Keratinocyte (primary cell): Measurements from ENCODE around the gene PLEKHF1. TPM values are rescaled to one million over a fixed set of nuclear protein-coding genes. Genes with fewer than 3 reads are reported as not detected.

ENCODE experiments used
- DNase-seq: peaks from one replicate; pipeline ENCODE4 v3.0.0-alpha.2; 2011; ENCODE audit warnings: low read depth, missing footprints, low spot score
- FAIRE-seq: peaks from 2 replicates; lab custom pipeline; 2011; peaks lifted over from hg19 to GRCh38; lab: Jason Lieb, UNC
- H2AFZ ChIP-seq: 2 replicates; pipeline ENCODE4 v1.6.0; 2012; ENCODE audit warnings: low read length, control low read depth, inconsistent platforms; ENCODE audit not compliant: control insufficient read depth
- H3K27ac ChIP-seq: 2 replicates; pipeline ENCODE4 v1.5.1; 2011; ENCODE audit warnings: low read length; ENCODE audit not compliant: control insufficient read depth, insufficient read depth
- H3K27me3 ChIP-seq: 3 replicates; pipeline ENCODE4 v1.6.0; 2011; ENCODE audit warnings: low read length; ENCODE audit not compliant: control insufficient read depth, insufficient read depth; ENCODE audit errors: extremely low read depth
- H3K36me3 ChIP-seq, 2 experiments: 2 replicates in 1 of 2; 3 replicates in 1 of 2; pipeline ENCODE4 v1.5.1; 2011; ENCODE audit warnings: low read length in 2 of 2, mild to moderate bottlenecking in 1 of 2; ENCODE audit not compliant: control insufficient read depth in 2 of 2, insufficient read depth in 2 of 2; ENCODE audit errors: extremely low read depth in 1 of 2
- H3K4me1 ChIP-seq: 3 replicates; pipeline ENCODE4 v1.5.1; 2011; ENCODE audit warnings: low read length; ENCODE audit not compliant: control insufficient read depth, insufficient read depth; ENCODE audit errors: extremely low read depth
- H3K4me2 ChIP-seq: 3 replicates; pipeline ENCODE4 v1.6.0; 2011; ENCODE audit warnings: low read depth, low read length; ENCODE audit not compliant: control insufficient read depth, insufficient read depth; ENCODE audit errors: extremely low read depth
- H3K4me3 ChIP-seq, 3 experiments: fragments of 200-600 bp in 1 of 3; sonication (generic) in 1 of 3; 2 replicates in 2 of 3; 3 replicates in 1 of 3; pipeline ENCODE4 v1.5.1; 2011 to 2016; ENCODE audit warnings: low read length in 3 of 3, mild to moderate bottlenecking in 3 of 3, control low read depth in 2 of 3, inconsistent platforms in 1 of 3, low read depth in 1 of 3, mixed read lengths in 1 of 3, mixed run types in 1 of 3, moderate library complexity in 1 of 3; ENCODE audit not compliant: control insufficient read depth in 2 of 3, insufficient read depth in 2 of 3; ENCODE audit errors: extremely low read depth in 1 of 3
- H3K79me2 ChIP-seq: 2 replicates; pipeline ENCODE4 v1.6.0; 2012; ENCODE audit warnings: low read length; ENCODE audit not compliant: control insufficient read depth, insufficient read depth
- H3K9ac ChIP-seq: 3 replicates; pipeline ENCODE4 v1.6.0; 2011; ENCODE audit warnings: low read length; ENCODE audit not compliant: control insufficient read depth, insufficient read depth; ENCODE audit errors: extremely low read depth
- H3K9me1 ChIP-seq: 3 replicates; pipeline ENCODE4 v1.6.0; 2011; ENCODE audit warnings: low read length; ENCODE audit not compliant: control insufficient read depth, insufficient read depth; ENCODE audit errors: extremely low read depth
- H3K9me3 ChIP-seq: 2 replicates; pipeline ENCODE4 v1.5.1; 2012; ENCODE audit warnings: low read depth, low read length; ENCODE audit not compliant: control insufficient read depth
- H4K20me1 ChIP-seq: 3 replicates; pipeline ENCODE4 v1.6.0; 2011; ENCODE audit warnings: low read length; ENCODE audit not compliant: control insufficient read depth, insufficient read depth; ENCODE audit errors: extremely low read depth
- EZH2 ChIP-seq: IDR thresholded peaks from one replicate; pipeline ENCODE4 v1.6.1; 2012; ENCODE audit warnings: inconsistent platforms, mild to moderate bottlenecking, low read length, moderate library complexity
- dilution Hi-C: fragments of 300-500 bp; cut with MboI; formaldehyde crosslinking; loops from one replicate; pipeline ENCODE4 v1.7.0; 2020; ENCODE audit warnings: low sequenced_read_pairs; ENCODE audit not compliant: extremely low pct_ligation_motif_present
- polyA plus RNA-seq, 5 experiments: library from polyadenylated mRNA; depleted of rRNA in 3 of 5; stranded (reverse) in 3 of 5; stranded (forward) in 1 of 5; unstranded in 1 of 5; fragments of >200 nt; gene quantifications; 1 replicate in 1 of 5; 2 replicates in 3 of 5; 3 replicates in 1 of 5; pipeline versions ENCODE4 v1.2.1 to v1.2.3, GENCODE V29; 2011 to 2012; ENCODE audit warnings: missing spikeins in 2 of 5, low read depth in 1 of 5, low replicate concordance in 1 of 5
- TF ChIP-seq, protein P1 (sequence below), 3 experiments: IDR thresholded peaks in 1 of 3; conservative IDR thresholded peaks in 1 of 3; optimal IDR thresholded peaks in 1 of 3; 2 replicates in 2 of 3; 3 replicates in 1 of 3; pipeline versions ENCODE3 to v1.5.1; 2011; ENCODE audit warnings: low read length in 3 of 3, mild to moderate bottlenecking in 3 of 3, moderate library complexity in 2 of 3, control low read depth in 1 of 3, inconsistent platforms in 1 of 3; ENCODE audit not compliant: insufficient read depth in 2 of 3; ENCODE audit errors: extremely low read depth in 1 of 3

The PLEKHF1 gene
- polyA plus RNA-seq, 1 donor (not counting 4 experiments of a cell fraction or from before 2014, with no cell fraction given), result 9.4 TPM

DNA sequence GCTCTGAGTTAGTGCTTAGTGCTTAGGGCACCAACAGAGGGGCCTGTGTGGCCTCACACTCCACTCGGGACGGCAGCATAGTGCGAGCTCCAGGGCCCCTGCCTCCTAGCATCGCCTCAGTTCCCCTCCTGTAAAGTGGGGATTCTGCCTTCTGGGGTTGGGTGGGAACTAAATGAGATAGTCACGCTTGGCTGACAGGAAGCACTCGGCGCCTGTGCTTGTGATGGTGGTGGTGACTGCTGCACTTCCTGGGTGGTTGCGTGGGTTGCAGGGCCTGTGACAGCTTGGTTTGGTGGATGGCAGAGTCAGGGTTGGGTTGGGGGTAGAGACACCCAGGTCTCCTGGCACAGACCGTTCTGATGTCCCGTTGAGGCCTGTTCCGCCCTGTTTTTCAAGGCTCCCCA lies 7.7 kb downstream of the PLEKHF1 start:
- Histone ChIP-seq H3K4me2 (no peak overlapping the region), H3K36me3 (peaks cover 23 to 25% of the 10 kb centered on the region in 2 experiments), H3K9me1 (peaks cover 12% of the 10 kb centered on the region), H3K9ac (no peak overlapping the region), H3K27ac (no peak overlapping the region), H2AFZ (no peak overlapping the region), H3K79me2 (peaks cover 65% of the 10 kb centered on the region), H3K4me3 (no peak overlapping the region), H3K4me1 (peaks cover 25% of the 10 kb centered on the region), H3K9me3 (no peaks in the 10 kb centered on the region), H3K27me3 (no peaks in the 10 kb centered on the region), H4K20me1 (peaks cover 34% of the 10 kb centered on the region)
- DNase-seq (no peak), FAIRE-seq (no peak)
- TF ChIP-seq EZH2, result no peak
- TF ChIP-seq, protein P1, sequence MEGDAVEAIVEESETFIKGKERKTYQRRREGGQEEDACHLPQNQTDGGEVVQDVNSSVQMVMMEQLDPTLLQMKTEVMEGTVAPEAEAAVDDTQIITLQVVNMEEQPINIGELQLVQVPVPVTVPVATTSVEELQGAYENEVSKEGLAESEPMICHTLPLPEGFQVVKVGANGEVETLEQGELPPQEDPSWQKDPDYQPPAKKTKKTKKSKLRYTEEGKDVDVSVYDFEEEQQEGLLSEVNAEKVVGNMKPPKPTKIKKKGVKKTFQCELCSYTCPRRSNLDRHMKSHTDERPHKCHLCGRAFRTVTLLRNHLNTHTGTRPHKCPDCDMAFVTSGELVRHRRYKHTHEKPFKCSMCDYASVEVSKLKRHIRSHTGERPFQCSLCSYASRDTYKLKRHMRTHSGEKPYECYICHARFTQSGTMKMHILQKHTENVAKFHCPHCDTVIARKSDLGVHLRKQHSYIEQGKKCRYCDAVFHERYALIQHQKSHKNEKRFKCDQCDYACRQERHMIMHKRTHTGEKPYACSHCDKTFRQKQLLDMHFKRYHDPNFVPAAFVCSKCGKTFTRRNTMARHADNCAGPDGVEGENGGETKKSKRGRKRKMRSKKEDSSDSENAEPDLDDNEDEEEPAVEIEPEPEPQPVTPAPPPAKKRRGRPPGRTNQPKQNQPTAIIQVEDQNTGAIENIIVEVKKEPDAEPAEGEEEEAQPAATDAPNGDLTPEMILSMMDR (optimal IDR thresholded peaks at IDR 0.05 in 1 of 3, IDR thresholded peaks at IDR 0.05 in 1 of 3, conservative IDR thresholded peaks at IDR 0.05 in 1 of 3; ENCODE audit: extremely low read depth in 1 of 3, insufficient read depth in 2 of 3, low read length in 3 of 3), result no peak
- dilution Hi-C loops, result no loop called here

DNA sequence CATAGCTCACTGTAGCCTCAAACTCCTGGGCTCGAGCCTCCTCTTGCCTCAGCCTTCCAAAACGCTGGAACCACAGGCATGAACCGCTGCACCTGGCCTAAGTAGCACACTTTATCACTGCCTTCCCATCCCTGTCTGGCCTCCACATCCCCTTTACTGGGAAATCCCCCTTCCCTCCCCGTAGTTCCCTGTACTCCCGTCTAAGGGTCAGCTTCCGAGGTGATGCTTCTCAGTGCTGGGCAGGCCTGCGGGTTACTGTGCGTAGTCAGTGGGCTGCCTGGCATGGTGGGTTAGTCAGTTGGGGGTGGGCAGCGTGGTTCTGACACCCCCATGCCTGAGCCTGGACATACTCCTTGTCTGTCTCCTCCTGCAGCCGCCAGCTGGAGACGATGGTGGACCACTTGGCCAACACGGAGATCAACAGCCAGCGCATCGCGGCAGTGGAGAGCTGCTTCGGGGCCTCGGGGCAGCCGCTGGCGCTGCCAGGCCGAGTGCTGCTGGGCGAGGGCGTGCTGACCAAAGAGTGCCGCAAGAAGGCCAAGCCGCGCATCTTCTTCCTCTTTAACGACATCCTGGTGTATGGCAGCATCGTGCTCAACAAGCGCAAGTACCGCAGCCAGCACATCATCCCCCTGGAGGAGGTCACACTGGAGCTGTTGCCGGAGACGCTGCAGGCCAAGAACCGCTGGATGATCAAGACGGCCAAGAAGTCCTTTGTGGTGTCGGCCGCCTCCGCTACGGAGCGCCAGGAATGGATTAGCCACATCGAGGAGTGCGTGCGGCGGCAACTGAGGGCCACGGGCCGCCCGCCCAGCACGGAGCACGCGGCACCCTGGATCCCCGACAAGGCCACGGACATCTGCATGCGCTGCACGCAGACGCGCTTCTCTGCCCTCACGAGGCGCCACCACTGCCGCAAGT lies 8.4 kb downstream of the PLEKHF1 start:
- Histone ChIP-seq H3K9me3 (no peaks in the 10 kb centered on the region), H3K9me1 (peaks cover 10% of the 10 kb centered on the region), H3K36me3 (peaks cover 23 to 30% of the 10 kb centered on the region in 2 experiments), H3K27ac (no peak overlapping the region), H2AFZ (no peak overlapping the region), H3K79me2 (peaks cover 57% of the 10 kb centered on the region), H3K27me3 (no peaks in the 10 kb centered on the region), H3K4me1 (peaks cover 17% of the 10 kb centered on the region), H3K4me3 (no peak overlapping the region), H4K20me1 (peaks cover 31% of the 10 kb centered on the region), H3K9ac (no peak overlapping the region), H3K4me2 (no peak overlapping the region)
- DNase-seq (no peak), FAIRE-seq (no peak)
- TF ChIP-seq EZH2, result no peak
- TF ChIP-seq, protein P1 (optimal IDR thresholded peaks at IDR 0.05 in 1 of 3, IDR thresholded peaks at IDR 0.05 in 1 of 3, conservative IDR thresholded peaks at IDR 0.05 in 1 of 3; ENCODE audit: extremely low read depth in 1 of 3, insufficient read depth in 2 of 3, low read length in 3 of 3), result no peak
- dilution Hi-C loops, result no loop called here
